ENCODE measurements around the gene BMF.
A peak's percentile ranks its signal among the peaks of the same experiment; 100 is the strongest.

Gene BMF

GRCh38 chr15:40047415-40048210 lies 61.1 kb downstream of the BMF start:
- DNase-seq (ENCODE audit: insufficient read length, low spot score) = no peak
- no peak for TF ChIP-seq CTCF (IDR thresholded peaks at IDR 0.05; ENCODE audit: insufficient read depth, missing control alignments)
- FAIRE-seq = no peak

GRCh38 chr15:40046721-40047414 lies 61.8 kb downstream of the BMF start:
- FAIRE-seq = no peak
- TF ChIP-seq CTCF (IDR thresholded peaks at IDR 0.05; ENCODE audit: insufficient read depth, missing control alignments) = no peak
- DNase-seq (ENCODE audit: insufficient read length, low spot score) = no peak

- TF ChIP-seq CTCF (IDR thresholded peaks at IDR 0.05; ENCODE audit: insufficient read depth, missing control alignments) = no peak
- no peak for FAIRE-seq
- no peak for DNase-seq (ENCODE audit: insufficient read length, low spot score)
Measured at GRCh38 chr15:40045572-40046217, 63.0 kb downstream of the BMF start.

- FAIRE-seq (no peak), DNase-seq (ENCODE audit: insufficient read length, low spot score) (peak; percentile 85)
- peak; percentile 98 for TF ChIP-seq CTCF (IDR thresholded peaks at IDR 0.05; ENCODE audit: insufficient read depth, missing control alignments)
Measured at GRCh38 chr15:40044717-40045571, 63.7 kb downstream of the BMF start.

GRCh38 chr15:40043927-40044716 lies 64.6 kb downstream of the BMF start:
- FAIRE-seq = no peak
- TF ChIP-seq CTCF (IDR thresholded peaks at IDR 0.05; ENCODE audit: insufficient read depth, missing control alignments) = no peak
- DNase-seq (ENCODE audit: insufficient read length, low spot score) = no peak

GRCh38 chr15:40042791-40043320 lies 65.8 kb downstream of the BMF start:
- no peak for DNase-seq (ENCODE audit: insufficient read length, low spot score)
- TF ChIP-seq CTCF (IDR thresholded peaks at IDR 0.05; ENCODE audit: insufficient read depth, missing control alignments) = no peak
- FAIRE-seq = no peak
